ENCODE measurements around the gene VAV2. TPM values are rescaled to one million over a fixed set of nuclear protein-coding genes. Genes with fewer than 3 reads are reported as not detected.
A peak's percentile ranks its signal among the peaks of the same experiment; 100 is the strongest.

The VAV2 gene
- polyA plus RNA-seq, 1 of the 3 experiments (the other 2 are of a cell fraction) = 14.9 TPM

DNA sequence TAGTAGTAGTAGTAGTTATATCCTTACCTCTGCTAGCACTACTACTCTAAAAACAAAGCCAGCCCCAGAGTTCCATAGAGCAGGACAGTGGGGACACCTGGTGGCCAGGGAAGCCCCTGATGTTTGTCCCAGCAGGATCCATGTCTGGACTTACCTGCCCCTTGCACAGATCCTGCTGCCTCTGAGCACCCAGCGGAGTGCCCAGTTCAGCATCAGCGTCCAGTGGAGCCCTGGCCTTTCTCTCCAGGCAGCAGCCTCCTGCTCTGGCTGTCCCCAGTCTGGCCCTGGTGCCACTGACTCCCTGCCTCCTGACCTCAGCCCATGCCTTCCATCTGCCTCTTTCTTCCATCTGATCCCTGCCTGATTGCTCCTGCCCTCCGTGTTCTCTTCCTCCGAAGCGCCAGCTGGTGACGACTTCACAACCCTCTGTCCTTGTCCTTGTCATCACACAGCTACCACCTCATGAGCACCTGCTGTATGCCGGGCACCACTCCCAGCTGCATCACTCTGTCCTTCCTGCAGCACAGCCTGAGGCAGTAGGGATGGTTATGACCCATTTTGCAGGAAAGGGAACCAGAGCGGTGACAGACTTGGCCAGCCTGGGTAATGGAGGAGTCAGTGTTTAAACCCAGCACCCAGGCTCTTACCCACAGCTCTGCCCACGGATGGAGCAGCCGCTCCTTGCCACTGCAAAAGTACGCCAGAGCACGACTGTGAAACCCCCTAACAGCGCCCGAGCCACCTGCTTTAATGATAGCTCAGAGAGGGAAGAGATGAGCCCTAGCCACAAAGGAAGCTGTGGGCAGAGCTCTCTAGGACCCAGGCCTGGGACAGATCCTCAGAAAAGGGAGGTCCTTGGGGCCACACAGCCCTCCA, 265.5 kb downstream of the VAV2 start (continued):
- TF ChIP-seq RFX5 (IDR thresholded peaks at IDR 0.05; ENCODE audit: low read length) (no peak), SMC3 (IDR thresholded peaks at IDR 0.05; ENCODE audit: low read depth, low read length) (peak; percentile 72), SIN3A (IDR thresholded peaks at IDR 0.05; ENCODE audit: borderline replicate concordance, low read depth, low read length) (no peak)

DNA sequence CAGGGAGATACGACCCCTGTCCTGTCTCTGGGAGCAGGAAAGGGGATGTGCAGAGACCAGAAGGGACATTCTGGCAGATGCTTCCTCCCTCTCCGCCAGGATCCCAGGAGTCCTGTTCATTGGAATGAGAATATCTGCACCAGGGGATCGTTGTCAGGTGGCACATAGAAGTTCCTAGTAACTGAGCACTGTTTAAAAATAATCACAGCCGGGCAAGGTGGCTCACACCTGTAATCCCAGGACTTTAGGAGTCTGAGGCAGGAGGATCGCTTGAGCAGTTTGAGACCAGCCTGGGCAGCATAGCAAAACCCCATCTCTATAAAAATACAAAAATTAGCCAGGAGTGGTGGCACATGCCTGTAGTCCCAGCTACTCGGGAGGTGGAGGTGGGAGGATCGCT, 266.2 kb downstream of the VAV2 start:
- Histone ChIP-seq H3K27ac (ENCODE audit: low read depth in 2 of 2, low read length in 1 of 2) (no peak overlapping the region), H3K9me3 (no peaks in the 10 kb centered on the region), H3K4me2 (no peak overlapping the region), H3K4me3 (ENCODE audit: low read depth in 2 of 2, low read length in 1 of 2) (no peak overlapping the region), H3K36me3 (replicated peaks in 1 of 2; ENCODE audit: control insufficient read depth in 1 of 2, insufficient read depth in 2 of 2, low read length in 1 of 2) (peaks cover 0 to 3% of the 10 kb centered on the region in 2 experiments), H3K9ac (no peak overlapping the region), H3F3A (replicated peaks; ENCODE audit: insufficient read depth) (peaks cover 4% of the 10 kb centered on the region), H3K4me1 (ENCODE audit: control insufficient read depth in 1 of 2, insufficient read depth in 2 of 2, low read depth in 1 of 2, low read length in 1 of 2) (peaks cover 0 to 5% of the 10 kb centered on the region in 2 experiments; a peak in 1 of 4 replicates), H3K27me3 (ENCODE audit: insufficient read depth) (no peaks in the 10 kb centered on the region), H3K79me2 (ENCODE audit: insufficient read depth) (no peaks in the 10 kb centered on the region), H3K9me2 (no peaks in the 10 kb centered on the region), H4K20me1 (ENCODE audit: insufficient read depth) (no peaks in the 10 kb centered on the region), H2AFZ (ENCODE audit: low read depth) (no peak overlapping the region)
- POLR2A ChIA-PET = interaction anchor here (1.5 kb wide), 1 partner anchor 61 kb away, joined by 5 read pairs; no protein-coding TSS in a partner anchor
- TF ChIP-seq MXI1 (IDR thresholded peaks at IDR 0.05; ENCODE audit: low read depth, low read length) (no peak), TAF1 (IDR thresholded peaks at IDR 0.05; ENCODE audit: borderline replicate concordance, low read depth, low read length) (no peak), RXRA (IDR thresholded peaks at IDR 0.05; ENCODE audit: borderline replicate concordance, low read depth) (no peak), GATA2 (CRISPR knock-in tag; IDR thresholded peaks at IDR 0.05) (no peak), TEAD4 (IDR thresholded peaks at IDR 0.05; ENCODE audit: borderline replicate concordance, insufficient read depth) (no peak), GABPA (IDR thresholded peaks at IDR 0.05; ENCODE audit: low read depth) (no peak), EP300 (IDR thresholded peaks at IDR 0.05; ENCODE audit: borderline replicate concordance in 1 of 2, low read depth in 1 of 2, low read length in 1 of 2) (no peak), CHD2 (IDR thresholded peaks at IDR 0.05; ENCODE audit: low read length, partially characterized antibody) (no peak), SMC3 (IDR thresholded peaks at IDR 0.05; ENCODE audit: low read depth, low read length) (no peak)
- TF ChIP-seq, protein P1, sequence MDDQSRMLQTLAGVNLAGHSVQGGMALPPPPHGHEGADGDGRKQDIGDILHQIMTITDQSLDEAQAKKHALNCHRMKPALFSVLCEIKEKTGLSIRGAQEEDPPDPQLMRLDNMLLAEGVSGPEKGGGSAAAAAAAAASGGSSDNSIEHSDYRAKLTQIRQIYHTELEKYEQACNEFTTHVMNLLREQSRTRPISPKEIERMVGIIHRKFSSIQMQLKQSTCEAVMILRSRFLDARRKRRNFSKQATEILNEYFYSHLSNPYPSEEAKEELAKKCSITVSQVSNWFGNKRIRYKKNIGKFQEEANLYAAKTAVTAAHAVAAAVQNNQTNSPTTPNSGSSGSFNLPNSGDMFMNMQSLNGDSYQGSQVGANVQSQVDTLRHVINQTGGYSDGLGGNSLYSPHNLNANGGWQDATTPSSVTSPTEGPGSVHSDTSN (IDR thresholded peaks at IDR 0.05) = no peak
- TF ChIP-seq, protein P2, sequence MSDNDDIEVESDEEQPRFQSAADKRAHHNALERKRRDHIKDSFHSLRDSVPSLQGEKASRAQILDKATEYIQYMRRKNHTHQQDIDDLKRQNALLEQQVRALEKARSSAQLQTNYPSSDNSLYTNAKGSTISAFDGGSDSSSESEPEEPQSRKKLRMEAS (IDR thresholded peaks at IDR 0.05; ENCODE audit: low read depth) = no peak
- DNase-seq = peak; percentile 11
- 62% methylated on average over 7 of the region's 7 CpGs for WGBS (ENCODE audit: low lambda C conversion rate)
- CTCF ChIA-PET = interaction anchor here (0.6 to 6.6 kb wide), 20 partner anchors 8 to 300 kb away, joined by 3 to 83 read pairs (median 4); partner anchors contain the start of gene ADAMTSL2

All from SK-N-SH (cell line).